Neuron (in vitro differentiated cells): ENCODE data around the gene SYNPO2L.
"Not testable (repeated sequence)": the region's sequence is repeated elsewhere in the genome, so short reads cannot be mapped to it uniquely, and the experiment has no call there.

Source experiments
- H2AFZ ChIP-seq: one replicate; pipeline ENCODE4 v1.6.1; 2013; ENCODE audit warnings: low read depth, mild to moderate bottlenecking, inconsistent platforms, low read length, moderate library complexity
- H3K27me3 ChIP-seq: one replicate; pipeline ENCODE4 v1.6.1; 2013; ENCODE audit warnings: low read length; ENCODE audit not compliant: insufficient read depth
- H3K36me3 ChIP-seq: one replicate; pipeline ENCODE4 v1.6.1; 2013; ENCODE audit warnings: low read length; ENCODE audit not compliant: insufficient read depth
- H3K4me1 ChIP-seq: one replicate; pipeline ENCODE4 v1.6.1; 2013; ENCODE audit warnings: low read length; ENCODE audit not compliant: insufficient read depth
- H3K4me3 ChIP-seq: 2 replicates; pipeline ENCODE4 v1.5.1; 2013; ENCODE audit warnings: mild to moderate bottlenecking, low read length, moderate library complexity
- H3K9me3 ChIP-seq: one replicate; pipeline ENCODE4 v1.6.1; 2013; ENCODE audit warnings: low read length

The SYNPO2L gene

GRCh38 chr10:73625004-73625883 lies 30.6 kb downstream of the SYNPO2L start:
- no peaks in the 10 kb centered on the region for H3K27me3 ChIP-seq
- peak overlapping the region; percentile 79 for H3K4me3 ChIP-seq
- peak overlapping the region; percentile 97 for H2AFZ ChIP-seq
- H3K4me1 ChIP-seq = peaks cover 10% of the 10 kb centered on the region
- H3K9me3 ChIP-seq = no peaks in the 10 kb centered on the region
- H3K36me3 ChIP-seq = no peaks in the 10 kb centered on the region

DNA sequence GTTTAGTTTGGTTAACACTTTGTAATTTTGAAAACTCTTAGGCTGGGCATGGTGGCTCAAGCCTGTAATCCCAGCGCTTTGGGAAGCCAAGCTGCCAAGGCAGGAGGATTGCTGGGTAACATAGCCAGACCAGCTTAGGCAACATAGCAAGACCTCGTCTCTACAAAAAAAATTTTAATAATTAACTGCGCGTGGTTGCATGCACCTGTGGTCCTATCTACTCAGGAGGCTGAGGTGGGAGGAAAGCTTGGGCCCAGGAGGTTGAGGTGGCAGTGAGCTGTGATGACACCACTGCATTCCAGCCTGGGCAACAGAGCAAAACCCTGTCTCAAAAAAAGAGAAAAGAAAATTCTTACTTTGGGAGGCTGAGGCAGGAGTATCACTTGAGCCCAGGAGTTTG lies 32.8 kb downstream of the SYNPO2L start:
- H3K4me1 ChIP-seq = peaks cover 10% of the 10 kb centered on the region
- no peaks in the 10 kb centered on the region for H3K9me3 ChIP-seq
- H3K36me3 ChIP-seq = peaks cover 2% of the 10 kb centered on the region
- no peaks in the 10 kb centered on the region for H3K27me3 ChIP-seq
- no peak overlapping the region for H3K4me3 ChIP-seq
- H2AFZ ChIP-seq = no peak overlapping the region

DNA sequence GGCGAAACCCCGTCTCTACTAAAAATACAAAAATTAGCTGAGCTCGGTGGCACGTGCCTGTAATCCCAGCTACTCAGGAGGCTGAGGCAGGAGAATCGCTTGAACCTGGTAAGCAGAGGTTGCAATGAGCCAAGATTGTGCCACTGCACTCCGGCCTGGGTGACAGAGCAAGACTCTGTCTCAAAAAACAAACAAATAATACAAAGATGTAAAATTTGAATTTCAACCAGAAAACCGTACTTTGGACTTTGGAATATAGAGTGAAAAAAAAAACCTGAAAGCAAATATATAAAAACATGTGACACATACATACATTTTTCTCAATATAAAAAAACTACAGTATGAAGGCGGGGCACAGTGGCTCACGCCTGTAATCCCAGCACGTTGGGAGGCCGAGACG lies 34.9 kb downstream of the SYNPO2L start:
- not testable (repeated sequence) for H3K27me3 ChIP-seq

DNA sequence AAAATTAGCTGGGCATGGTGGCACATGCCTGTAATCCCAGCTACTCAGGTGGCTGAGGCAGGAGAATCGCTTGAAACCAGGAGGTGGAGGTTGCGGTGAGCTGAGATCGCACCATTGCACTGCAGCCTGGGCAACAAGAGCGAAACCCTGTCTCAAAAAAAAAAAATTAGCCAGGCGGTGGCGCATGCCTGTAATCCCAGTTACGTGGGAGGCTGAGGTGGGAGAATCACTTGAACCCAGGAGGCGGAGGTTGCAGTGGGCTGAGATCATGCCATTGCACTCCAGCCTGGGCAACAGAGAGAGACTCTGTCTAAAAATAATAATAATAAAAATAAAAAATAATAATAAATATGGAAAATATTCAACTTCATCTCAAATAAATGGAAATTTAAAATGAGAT lies 38.7 kb downstream of the SYNPO2L start:
- H2AFZ ChIP-seq = not testable (repeated sequence)

More for the DNA sequence above, 34.9 kb downstream of the SYNPO2L start:
- not testable (repeated sequence) for H3K4me3 ChIP-seq, H2AFZ ChIP-seq, H3K4me1 ChIP-seq, H3K9me3 ChIP-seq, H3K36me3 ChIP-seq

GRCh38 chr10:73614720-73615119 lies 41.1 kb downstream of the SYNPO2L start:
- no peaks in the 10 kb centered on the region for H3K4me1 ChIP-seq
- peaks cover 6% of the 10 kb centered on the region for H3K36me3 ChIP-seq
- no peak overlapping the region for H3K4me3 ChIP-seq
- no peaks in the 10 kb centered on the region for H3K9me3 ChIP-seq
- no peak overlapping the region for H2AFZ ChIP-seq
- H3K27me3 ChIP-seq = no peaks in the 10 kb centered on the region

More for the DNA sequence above, 38.7 kb downstream of the SYNPO2L start:
- H3K36me3 ChIP-seq, H3K4me1 ChIP-seq, H3K4me3 ChIP-seq, H3K9me3 ChIP-seq, H3K27me3 ChIP-seq: not testable (repeated sequence)

DNA sequence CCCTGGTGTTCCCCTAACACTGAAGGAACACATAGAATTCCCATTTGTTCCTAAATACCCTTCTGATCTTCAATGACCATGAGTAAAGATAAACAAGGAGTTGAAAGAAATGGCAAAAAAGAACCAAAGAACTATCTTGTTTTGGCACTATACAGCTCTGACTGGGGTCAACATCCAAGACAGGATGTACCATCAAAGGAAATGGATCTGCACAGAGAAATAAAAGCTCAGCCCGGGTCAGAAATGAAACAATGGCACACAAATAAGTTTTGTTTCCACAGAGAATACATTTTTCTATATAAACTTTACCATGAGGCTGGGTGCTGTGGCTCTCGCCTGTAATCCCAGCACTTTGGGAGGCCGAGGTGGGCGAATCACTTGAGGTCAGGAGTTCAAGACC lies 46.7 kb downstream of the SYNPO2L start:
- Histone ChIP-seq H3K36me3 (peaks cover 3% of the 10 kb centered on the region), H3K27me3 (no peaks in the 10 kb centered on the region), H2AFZ (no peak overlapping the region)

DNA sequence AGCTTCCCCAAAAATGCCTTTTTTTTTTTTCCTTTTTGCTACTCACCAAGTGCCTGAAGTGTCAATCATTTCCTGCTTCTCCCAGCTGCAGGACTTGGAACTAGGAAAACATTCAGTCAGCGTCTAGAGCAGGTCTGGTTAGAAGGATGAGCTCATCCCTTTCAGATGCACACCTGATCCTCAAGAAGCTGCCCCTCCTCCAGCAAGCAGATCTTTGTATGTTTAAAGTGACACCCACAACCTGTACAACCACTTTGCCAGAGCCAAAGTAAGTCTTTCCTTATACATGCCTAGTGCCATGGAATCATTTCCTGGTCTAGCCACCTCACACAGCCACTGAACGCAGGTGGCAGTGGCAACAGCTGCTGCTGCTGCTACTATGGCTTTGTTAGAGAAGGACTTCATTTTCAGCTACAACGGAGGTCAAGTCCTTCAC lies 54.3 kb downstream of the SYNPO2L start:
- Histone ChIP-seq H3K4me3 (no peak overlapping the region), H3K27me3 (no peaks in the 10 kb centered on the region), H2AFZ (no peak overlapping the region), H3K36me3 (no peaks in the 10 kb centered on the region), H3K4me1 (peaks cover 5% of the 10 kb centered on the region), H3K9me3 (no peaks in the 10 kb centered on the region)

More for the DNA sequence above, 46.7 kb downstream of the SYNPO2L start:
- Histone ChIP-seq H3K4me1 (no peaks in the 10 kb centered on the region), H3K9me3 (no peaks in the 10 kb centered on the region), H3K4me3 (no peak overlapping the region)

DNA sequence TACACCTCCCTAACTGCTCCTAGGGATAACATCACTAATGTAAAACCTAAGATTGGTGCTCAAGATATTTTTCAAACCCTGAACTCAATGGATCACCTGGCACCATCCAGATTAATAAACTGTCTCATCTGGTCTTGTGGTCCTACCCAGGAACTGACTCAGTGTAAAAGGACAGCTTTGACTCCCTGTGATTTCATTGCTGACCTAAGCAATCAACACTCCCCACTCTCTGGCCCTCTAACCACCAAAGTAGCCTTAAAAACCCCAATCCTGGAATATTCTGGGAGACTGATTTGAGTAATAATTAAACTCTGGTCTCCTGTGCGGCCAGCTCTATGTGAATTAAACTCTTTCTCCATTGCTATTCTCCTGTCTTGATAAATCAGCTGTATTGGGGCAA lies 58.5 kb downstream of the SYNPO2L start:
- no peaks in the 10 kb centered on the region for H3K36me3 ChIP-seq
- H2AFZ ChIP-seq = no peak overlapping the region
- no peaks in the 10 kb centered on the region for H3K27me3 ChIP-seq
- no peak overlapping the region for H3K4me3 ChIP-seq
- H3K4me1 ChIP-seq = peaks cover 6% of the 10 kb centered on the region
- no peaks in the 10 kb centered on the region for H3K9me3 ChIP-seq
